HepG2 (cell line): ENCODE results near the gene JAKMIP2.

ENCODE experiments used
- ETV5 ChIP-seq: IDR thresholded peaks from 2 replicates; pipeline ENCODE4 v1.6.1; 2018; ENCODE audit warnings: missing biosample characterization, missing genetic modification reagents, inconsistent platforms, borderline replicate concordance
- NR2F1 ChIP-seq, 2 experiments: fragments of 450-650 bp in 1 of 2; formaldehyde crosslinking in 1 of 2; IDR thresholded peaks; 2 replicates each; pipeline versions ENCODE4 v1.5.0 to v1.6.1; 2016 to 2020; ENCODE audit warnings: mild to moderate bottlenecking in 1 of 2, missing compliant biosample characterization in 1 of 2, missing genetic modification reagents in 1 of 2, moderate library complexity in 1 of 2
- SRF ChIP-seq: IDR thresholded peaks from 2 replicates; pipeline ENCODE4 v1.6.1; 2011; ENCODE audit warnings: mild to moderate bottlenecking, low read depth, low read length, moderate library complexity
- ZXDC ChIP-seq: sonication (generic); formaldehyde crosslinking; IDR thresholded peaks from 2 replicates; pipeline ENCODE4 v1.5.0; 2020; ENCODE audit warnings: mild to moderate bottlenecking, missing genetic modification reagents

- TF ChIP-seq ETV5 (CRISPR knock-in tag): no peak
- no peak for TF ChIP-seq SRF
- TF ChIP-seq NR2F1 (CRISPR knock-in tag; IDR thresholded peaks at IDR 0.05): no peak
- no peak for TF ChIP-seq ZXDC (CRISPR knock-in tag)
Measured at GRCh38 chr5:147691130-147691529, 91.4 kb downstream of the JAKMIP2 start.
